H9 (cell line): ENCODE measurements around the gene COL27A1. TPM values are rescaled to one million over a fixed set of nuclear protein-coding genes. Genes with fewer than 3 reads are reported as not detected.

ENCODE experiments used
- DNase-seq: peaks from one replicate; pipeline ENCODE4 v3.0.0-alpha.2; 2017
- H2AFZ ChIP-seq: one replicate; pipeline ENCODE4 v1.6.1; 2013; ENCODE audit warnings: mild to moderate bottlenecking, low read length, control low read depth, moderate library complexity
- H2AK5ac ChIP-seq: 2 replicates; pipeline ENCODE4 v1.6.1; 2013; ENCODE audit warnings: low read length, control low read depth, mixed read lengths; ENCODE audit not compliant: insufficient read length
- H2BK120ac ChIP-seq: one replicate; pipeline ENCODE4 v1.6.1; 2013; ENCODE audit warnings: low read depth, mild to moderate bottlenecking, low read length, control low read depth, inconsistent platforms; ENCODE audit not compliant: poor library complexity, severe bottlenecking
- H2BK12ac ChIP-seq: 2 replicates; pipeline ENCODE4 v1.6.1; 2013; ENCODE audit warnings: low read length, control low read depth, mixed read lengths, low read depth; ENCODE audit not compliant: insufficient read length
- H2BK15ac ChIP-seq: 2 replicates; pipeline ENCODE4 v1.6.1; 2013; ENCODE audit warnings: low read depth, low read length, control low read depth
- H2BK20ac ChIP-seq: one replicate; pipeline ENCODE4 v1.6.1; 2013; ENCODE audit warnings: low read depth, mild to moderate bottlenecking, low read length, control low read depth, inconsistent platforms; ENCODE audit not compliant: poor library complexity, severe bottlenecking
- H2BK5ac ChIP-seq: 2 replicates; pipeline ENCODE4 v1.6.1; 2013; ENCODE audit warnings: low read length, control low read depth, mixed read lengths; ENCODE audit not compliant: insufficient read length
- H3K14ac ChIP-seq: 2 replicates; pipeline ENCODE4 v1.6.1; 2013; ENCODE audit warnings: low read length, control low read depth; ENCODE audit not compliant: insufficient read depth
- H3K18ac ChIP-seq: 2 replicates; pipeline ENCODE4 v1.6.1; 2013; ENCODE audit warnings: low read depth, mild to moderate bottlenecking, mixed read lengths, low read length, control low read depth; ENCODE audit not compliant: insufficient read length
- H3K23ac ChIP-seq: 2 replicates; pipeline ENCODE4 v1.6.1; 2013; ENCODE audit warnings: low read length, control low read depth, mixed read lengths, low read depth; ENCODE audit not compliant: insufficient read length
- H3K23me2 ChIP-seq: 2 replicates; pipeline ENCODE4 v1.6.1; 2013; ENCODE audit warnings: low read depth, mild to moderate bottlenecking, mixed read lengths, low read length, control low read depth; ENCODE audit not compliant: insufficient read length, poor library complexity, severe bottlenecking
- H3K27ac ChIP-seq: 2 replicates; pipeline ENCODE4 v1.5.1; 2013; ENCODE audit warnings: low read length, control low read depth, mixed read lengths, low read depth; ENCODE audit not compliant: insufficient read length
- H3K27me3 ChIP-seq: 2 replicates; pipeline ENCODE4 v1.6.1; 2013; ENCODE audit warnings: low read length, control low read depth, inconsistent platforms; ENCODE audit not compliant: insufficient read depth
- H3K4ac ChIP-seq: 2 replicates; pipeline ENCODE4 v1.6.1; 2013; ENCODE audit warnings: low read depth, mild to moderate bottlenecking, control low read depth, inconsistent platforms, low read length, moderate library complexity
- H3K4me1 ChIP-seq: 2 replicates; pipeline ENCODE4 v1.6.1; 2013; ENCODE audit warnings: low read length, control low read depth, inconsistent platforms; ENCODE audit not compliant: insufficient read depth
- H3K4me2 ChIP-seq: 2 replicates; pipeline ENCODE4 v1.6.1; 2013; ENCODE audit warnings: low read length, control low read depth, mixed read lengths; ENCODE audit not compliant: insufficient read length, insufficient read depth
- H3K56ac ChIP-seq: 2 replicates; pipeline ENCODE4 v1.6.1; 2013; ENCODE audit warnings: low read depth, mild to moderate bottlenecking, mixed read lengths, low read length, control low read depth; ENCODE audit not compliant: insufficient read length
- H3K79me1 ChIP-seq: 2 replicates; pipeline ENCODE4 v1.6.1; 2013; ENCODE audit warnings: low read depth, mild to moderate bottlenecking, moderate library complexity, low read length, control low read depth, inconsistent platforms; ENCODE audit not compliant: insufficient read depth, poor library complexity, severe bottlenecking
- H3K79me2 ChIP-seq: 2 replicates; pipeline ENCODE4 v1.6.1; 2013; ENCODE audit warnings: low read length, control low read depth, inconsistent platforms; ENCODE audit not compliant: insufficient read depth
- H3K9ac ChIP-seq: 2 replicates; pipeline ENCODE4 v1.6.1; 2013; ENCODE audit warnings: low read length, control low read depth, mixed read lengths; ENCODE audit not compliant: insufficient read length; ENCODE audit errors: extremely low read depth
- H3K9me3 ChIP-seq: one replicate; pipeline ENCODE4 v1.6.1; 2013; ENCODE audit warnings: low read depth, low read length, inconsistent platforms; ENCODE audit not compliant: control insufficient read depth
- H3T11ph ChIP-seq: one replicate; pipeline ENCODE4 v1.6.1; 2013; ENCODE audit warnings: mild to moderate bottlenecking, low read length, control low read depth, inconsistent platforms
- H4K20me1 ChIP-seq: one replicate; pipeline ENCODE4 v1.6.1; 2013; ENCODE audit not compliant: control insufficient read depth, insufficient read length, insufficient read depth
- H4K5ac ChIP-seq: 2 replicates; pipeline ENCODE4 v1.6.1; 2013; ENCODE audit warnings: low read depth, mild to moderate bottlenecking, mixed read lengths, low read length, control low read depth; ENCODE audit not compliant: insufficient read length
- H4K8ac ChIP-seq: replicated peaks from 2 replicates; pipeline ENCODE4 v1.6.1; 2013; ENCODE audit warnings: low read length, control low read depth, mixed read lengths, low read depth; ENCODE audit not compliant: insufficient read length
- H4K91ac ChIP-seq: 2 replicates; pipeline ENCODE4 v1.6.1; 2013; ENCODE audit warnings: low read depth, mild to moderate bottlenecking, moderate library complexity, mixed read lengths, low read length, control low read depth; ENCODE audit not compliant: insufficient read length
- H3K27ac Mint-ChIP-seq, 3 experiments: 2 replicates in 2 of 3; 3 replicates in 1 of 3; pipeline ENCODE4 v1.8.0; 2020 to 2021; ENCODE audit warnings: mixed read lengths in 3 of 3, mild to moderate bottlenecking in 1 of 3, moderate library complexity in 1 of 3
- H3K27me3 Mint-ChIP-seq: 2 replicates; pipeline ENCODE4 v1.8.0; 2021; ENCODE audit warnings: low read depth, mild to moderate bottlenecking, moderate library complexity, mixed read lengths
- H3K36me3 Mint-ChIP-seq, 3 experiments: 2 replicates in 2 of 3; 3 replicates in 1 of 3; pipeline ENCODE4 v1.8.0; 2020 to 2021; ENCODE audit warnings: low read depth in 3 of 3, mixed read lengths in 3 of 3; ENCODE audit not compliant: insufficient read depth in 1 of 3
- H3K4me1 Mint-ChIP-seq, 2 experiments: 2 replicates each; pipeline ENCODE4 v1.8.0; 2020; ENCODE audit warnings: mixed read lengths in 2 of 2
- H3K4me3 Mint-ChIP-seq, 2 experiments: 2 replicates in 1 of 2; 3 replicates in 1 of 2; pipeline ENCODE4 v1.8.0; 2020 to 2021; ENCODE audit warnings: mild to moderate bottlenecking in 2 of 2, mixed read lengths in 2 of 2, moderate library complexity in 1 of 2
- H3K9me3 Mint-ChIP-seq, 2 experiments: 2 replicates in 1 of 2; 3 replicates in 1 of 2; pipeline ENCODE4 v1.8.0; 2020; ENCODE audit warnings: mild to moderate bottlenecking in 2 of 2, mixed read lengths in 2 of 2, moderate library complexity in 1 of 2
- CTCF ChIP-seq: fragments of 200-600 bp; sonication (generic); conservative IDR thresholded peaks from 3 replicates; pipeline ENCODE4 v1.8.0; 2021; ENCODE audit warnings: antibody characterized with exemption, mild to moderate bottlenecking
- WGBS: extraction: QIAGEN DNeasy Blood & Tissue Kit; methylation state at CpG from one replicate; pipeline ENCODE4 v1.1.7; 2013; ENCODE audit warnings: missing lambda C conversion rate, low lambda C conversion rate, mixed read lengths; ENCODE audit not compliant: insufficient read length; ENCODE audit errors: extremely low coverage; 5-methylcytosine and 5-hydroxymethylcytosine counted together
- total RNA-seq: library from RNA; stranded (reverse); gene quantifications from 2 replicates; pipeline ENCODE4 v1.2.1, GENCODE V29; 2021

The COL27A1 gene
- total RNA-seq, 1 experiment from 2014 or later = 17.9 TPM

- Histone ChIP-seq H2AFZ (no peak overlapping the region), H3K23ac (no peak overlapping the region), H4K5ac (no peak overlapping the region), H2BK20ac (no peak overlapping the region), H3K18ac (no peak overlapping the region), H4K91ac (no peak overlapping the region), H3K9ac (no peak overlapping the region), H3K9me3 (no peaks in the 10 kb centered on the region), H3K27me3 (no peaks in the 10 kb centered on the region), H3K4ac (no peak overlapping the region), H4K20me1 (no peaks in the 10 kb centered on the region), H2AK5ac (no peak overlapping the region), H3K4me1 (no peaks in the 10 kb centered on the region), H3K14ac (no peak overlapping the region), H2BK12ac (no peak overlapping the region), H3K79me1 (no peaks in the 10 kb centered on the region), H3K56ac (no peak overlapping the region), H2BK5ac (no peak overlapping the region), H3K4me2 (no peak overlapping the region), H3K23me2 (no peaks in the 10 kb centered on the region), H3K79me2 (no peaks in the 10 kb centered on the region), H2BK15ac (no peak overlapping the region), H3T11ph (no peak overlapping the region), H3K27ac (no peak overlapping the region), H4K8ac (no peak overlapping the region), H2BK120ac (no peak overlapping the region)
- Mint-ChIP-seq H3K4me3 (no peak overlapping the region), H3K9me3 (no peaks in the 10 kb centered on the region; a peak in 1 of 5 replicates), H3K36me3 (peaks cover 0 to 9% (median 2%) of the 10 kb centered on the region in 3 experiments; a peak in 3 of 7 replicates), H3K27ac (no peak overlapping the region), H3K4me1 (peaks cover 4 to 16% of the 10 kb centered on the region in 2 experiments; a peak in 3 of 4 replicates), H3K27me3 (no peaks in the 10 kb centered on the region; the same call in 1 of the 2 replicates)
- DNase-seq = no peak
- no peak for TF ChIP-seq CTCF
- WGBS = no CpG with 5 or more reads among the region's 6 CpGs
These were observed 127.2 kb downstream of the COL27A1 start for GRCh38 chr9:114282507-114282906.
